T-helper 9 cell (primary cell): ENCODE results near the gene IL21R.
A peak's percentile ranks its signal among the peaks of the same experiment; 100 is the strongest.
"Not testable (repeated sequence)": the region's sequence is repeated elsewhere in the genome, so short reads cannot be mapped to it uniquely, and the experiment has no call there.

Experiments
- DNase-seq: peaks from one replicate; pipeline ENCODE4 v3.0.0-alpha.2; 2020

Gene IL21R

DNA sequence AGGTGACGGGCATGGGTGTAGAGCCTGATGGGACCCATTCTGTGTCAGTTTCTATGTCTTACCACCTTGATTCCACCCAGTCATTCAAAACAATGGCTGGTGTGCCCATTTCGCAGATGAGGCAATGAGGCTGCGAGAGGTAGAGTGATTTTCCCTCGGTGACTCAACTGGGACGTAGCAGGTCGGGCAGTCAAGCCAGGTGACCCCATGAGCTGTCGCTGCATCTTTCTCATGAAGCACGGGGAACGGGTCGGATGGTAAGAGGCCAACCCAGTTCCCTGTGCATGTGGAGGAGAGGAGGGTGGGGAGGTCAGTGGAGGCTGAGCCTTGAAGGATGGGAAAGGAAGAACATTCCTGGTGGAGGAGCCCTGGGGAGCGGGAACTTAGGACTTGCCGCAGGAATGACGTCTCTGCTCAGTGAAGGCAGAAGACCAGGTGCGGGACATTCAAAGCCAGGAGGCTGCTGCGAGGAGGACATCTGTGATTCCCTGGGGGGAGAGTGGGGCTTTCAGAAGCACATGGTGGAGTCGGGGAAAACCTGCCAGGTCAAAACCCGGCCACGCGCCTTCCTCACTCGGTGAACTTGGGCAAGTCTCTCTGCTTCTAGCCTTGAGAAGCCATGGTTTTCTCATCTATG is 1.1 kb downstream of the IL21R start:
- DNase-seq = no peak

DNA sequence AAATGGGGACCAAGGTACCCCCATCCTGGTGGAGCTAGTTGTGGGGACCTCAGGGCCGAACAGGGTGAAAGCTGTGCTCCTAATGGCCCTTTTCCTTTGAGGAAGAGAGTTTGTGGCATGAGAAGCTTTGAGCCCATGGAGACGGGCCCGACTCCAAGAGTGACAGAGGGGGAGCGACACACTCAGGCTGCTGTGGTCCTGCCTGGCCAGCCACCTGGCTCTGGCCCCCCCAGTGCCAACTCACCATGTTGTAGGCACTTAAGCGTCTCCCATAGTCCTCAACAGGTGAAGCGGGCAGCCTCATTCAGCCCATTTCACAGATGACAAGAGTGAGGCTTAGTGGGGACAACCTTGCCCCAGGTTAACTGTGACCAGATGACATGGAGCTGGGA is 1.6 kb downstream of the IL21R start:
- DNase-seq = no peak

DNA sequence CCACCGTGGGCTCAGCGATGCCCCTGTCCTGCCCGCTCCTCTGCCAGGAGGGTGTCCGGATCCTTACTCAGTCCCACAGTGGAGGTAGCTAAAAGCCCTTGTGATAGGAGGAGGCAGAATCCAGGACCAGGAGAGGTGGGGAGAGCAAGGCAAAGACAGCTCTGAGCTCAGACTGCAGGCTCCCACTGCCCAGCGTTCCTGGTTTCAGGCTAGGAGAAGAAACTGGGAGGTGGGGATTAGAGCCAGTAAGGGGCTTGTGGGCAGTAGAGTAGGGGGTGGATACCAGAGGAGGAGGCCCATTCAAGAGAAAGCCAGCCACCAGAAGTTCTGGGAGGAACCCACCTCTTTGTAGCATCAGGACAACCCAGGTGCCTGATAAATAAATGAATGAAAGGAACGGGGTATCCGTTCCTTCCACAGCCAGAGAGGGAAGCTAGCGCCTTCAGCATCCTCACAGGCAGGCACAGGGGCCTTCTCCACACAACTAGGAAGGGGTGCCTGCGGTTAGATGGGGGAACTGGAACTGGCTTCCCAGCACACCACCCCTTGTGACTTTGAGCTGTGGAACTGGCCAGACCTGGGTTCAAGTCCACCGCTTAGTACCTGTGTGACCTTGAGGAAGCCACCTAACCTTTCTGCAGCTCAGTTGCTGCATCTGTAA is 2.3 kb downstream of the IL21R start:
- DNase-seq = no peak

DNA sequence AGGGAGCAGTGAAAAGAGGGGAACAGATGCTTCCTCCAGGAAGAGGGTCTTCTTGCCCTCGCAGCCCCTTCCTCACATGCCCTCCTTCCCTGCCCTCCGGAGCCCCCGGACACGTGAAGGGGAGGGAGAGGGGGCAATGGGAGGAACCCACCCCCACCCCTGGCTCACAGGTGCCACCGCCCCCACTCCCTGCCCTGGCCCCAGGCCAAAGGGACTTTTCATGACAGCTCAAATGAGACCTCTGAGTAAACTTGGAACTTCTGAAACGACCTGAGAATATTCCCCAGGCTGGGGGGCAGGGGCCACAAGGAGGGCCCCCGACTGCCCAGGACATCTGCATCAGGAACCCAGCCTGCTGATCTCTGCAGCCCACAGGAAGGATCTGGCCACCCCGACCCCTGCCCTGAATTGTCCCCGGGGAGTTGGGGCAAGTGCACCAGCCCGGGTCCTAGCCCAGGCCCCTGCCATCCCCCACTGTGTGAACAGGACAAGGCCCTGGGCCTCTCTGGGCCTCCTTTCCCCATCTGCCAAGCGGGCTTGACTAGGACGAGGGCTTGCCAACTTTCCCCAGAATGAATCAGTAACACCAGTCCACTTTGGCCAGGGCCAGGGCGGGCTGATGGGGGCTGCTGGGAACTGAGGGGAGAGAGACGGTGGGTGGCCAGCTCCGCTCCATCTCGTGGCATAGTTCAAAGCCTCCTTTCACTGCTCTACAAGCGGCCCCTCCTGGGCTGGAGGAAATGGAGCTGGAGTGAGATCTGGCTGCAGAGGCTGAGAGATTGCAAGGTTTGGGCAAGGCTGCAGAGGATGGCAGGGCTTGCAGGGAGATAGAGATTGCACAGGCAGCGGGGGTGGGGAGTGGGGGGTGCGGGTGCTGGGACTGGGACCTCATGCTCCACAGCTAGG is 3.8 kb downstream of the IL21R start:
- peak; percentile 27 for DNase-seq

DNA sequence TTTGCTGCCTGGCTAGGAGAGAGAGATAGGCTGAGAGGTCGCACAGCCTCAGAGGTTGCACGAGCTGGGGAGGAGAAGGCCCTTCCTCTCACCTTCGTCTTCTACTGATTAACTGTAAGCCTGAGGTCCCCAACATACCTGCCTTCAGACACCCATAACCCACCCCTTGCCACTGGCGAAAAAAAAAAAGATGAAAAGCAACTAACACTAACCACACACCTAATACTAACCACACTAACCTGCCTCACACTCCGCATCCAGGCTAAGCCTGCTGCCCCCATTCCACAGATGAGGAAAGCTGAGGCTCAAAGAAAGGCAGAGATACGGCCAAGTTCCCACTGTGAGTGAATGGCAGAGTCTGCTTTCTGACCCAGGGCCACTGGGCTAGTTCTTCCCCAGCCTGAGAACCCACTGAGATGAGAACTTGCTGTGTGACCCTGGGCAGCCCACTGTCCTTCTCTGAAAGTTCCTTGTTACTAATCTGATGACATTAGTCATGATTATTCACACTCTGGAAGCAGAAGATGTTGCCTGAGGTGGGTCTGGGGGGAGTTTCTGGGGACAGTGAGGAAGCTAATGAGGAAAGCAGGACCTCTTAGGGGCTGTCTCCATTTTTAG is 4.6 kb downstream of the IL21R start:
- no peak for DNase-seq

DNA sequence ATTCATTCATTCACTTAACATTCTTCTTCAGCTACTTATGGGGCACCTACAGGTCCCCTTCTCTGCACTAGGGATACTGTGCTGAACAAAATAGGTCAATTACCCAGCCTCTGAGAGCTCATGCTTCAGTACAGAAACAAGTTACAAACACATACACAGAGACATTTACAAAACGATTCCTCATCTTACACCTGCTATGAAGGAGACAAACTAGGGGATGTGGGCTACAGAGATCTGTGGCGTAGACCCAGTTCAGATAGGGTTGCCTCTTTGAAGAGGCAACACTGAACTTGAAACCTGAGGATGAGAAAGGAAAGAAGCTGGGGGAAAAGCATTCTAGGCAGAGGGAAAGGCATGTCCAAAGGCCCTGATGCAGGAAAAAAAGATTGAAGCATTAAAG is 5.2 kb downstream of the IL21R start:
- DNase-seq = no peak

DNA sequence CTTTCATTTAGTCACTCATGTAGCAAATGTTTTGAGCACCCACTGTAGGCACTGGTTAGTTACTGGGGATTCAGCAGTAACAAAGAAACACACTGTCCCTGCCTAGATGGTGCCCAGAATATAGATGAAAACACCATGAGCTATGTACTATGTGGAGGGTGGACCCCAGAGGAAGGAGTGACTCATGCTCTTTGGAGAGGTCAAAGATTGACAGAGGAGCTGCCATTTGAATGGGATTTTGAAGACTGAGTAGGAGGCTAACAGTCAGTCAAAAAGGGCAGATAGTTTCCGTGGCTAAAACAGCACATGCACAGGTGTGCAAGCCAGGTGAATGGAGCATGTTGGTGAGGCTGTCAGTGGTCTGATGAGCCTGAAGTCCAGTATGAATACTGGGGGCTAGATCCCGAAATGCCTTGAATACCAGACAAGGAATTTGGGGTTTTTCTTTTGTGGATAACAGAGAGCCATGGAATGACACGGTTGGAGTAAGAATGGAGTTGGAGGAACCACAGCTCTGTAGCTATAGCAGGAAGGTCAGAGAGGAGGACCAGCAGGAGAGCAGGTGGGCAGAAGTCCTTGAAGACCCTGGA is 6.1 kb downstream of the IL21R start:
- no peak for DNase-seq

DNA sequence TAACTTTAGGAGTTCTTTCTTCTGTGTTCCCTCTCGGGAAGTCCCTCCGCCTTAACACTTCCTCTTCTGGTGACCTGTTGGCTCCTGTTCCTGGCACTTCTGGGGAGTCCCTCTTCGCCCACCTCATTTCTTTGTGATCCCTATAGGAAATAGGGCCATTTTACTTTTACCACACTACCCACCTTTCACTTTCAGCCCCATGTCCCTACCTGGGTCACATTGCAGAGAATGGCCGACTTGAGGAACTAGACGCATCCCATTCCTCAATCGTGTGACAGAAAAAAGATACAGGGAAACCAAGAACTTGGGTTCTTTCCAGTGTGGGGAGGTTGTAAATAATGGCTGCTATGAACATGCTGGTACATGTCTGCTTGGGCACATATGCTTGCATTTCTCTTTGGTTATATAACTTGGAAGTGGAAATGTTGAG is 6.6 kb downstream of the IL21R start:
- DNase-seq = no peak

DNA sequence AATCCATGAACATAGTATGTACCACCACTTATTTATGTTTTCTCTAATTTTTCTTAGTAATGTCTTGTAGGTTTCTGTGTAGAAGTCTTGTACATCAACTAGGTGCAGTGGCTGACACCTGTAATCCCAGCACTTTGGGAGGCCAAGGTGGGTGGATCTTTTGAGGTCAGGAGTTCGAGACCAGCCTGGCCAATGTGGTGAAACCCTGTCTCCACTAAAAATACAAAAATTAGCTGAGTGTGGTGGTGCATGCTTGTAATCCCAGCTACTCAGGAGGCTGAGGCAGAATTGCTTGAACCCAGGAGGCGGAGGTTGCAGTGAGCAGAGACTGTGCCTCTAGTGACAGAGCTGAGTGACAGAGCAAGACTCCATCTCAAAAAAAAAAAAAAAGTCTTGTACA is 8.0 kb downstream of the IL21R start:
- not testable (repeated sequence) for DNase-seq

DNA sequence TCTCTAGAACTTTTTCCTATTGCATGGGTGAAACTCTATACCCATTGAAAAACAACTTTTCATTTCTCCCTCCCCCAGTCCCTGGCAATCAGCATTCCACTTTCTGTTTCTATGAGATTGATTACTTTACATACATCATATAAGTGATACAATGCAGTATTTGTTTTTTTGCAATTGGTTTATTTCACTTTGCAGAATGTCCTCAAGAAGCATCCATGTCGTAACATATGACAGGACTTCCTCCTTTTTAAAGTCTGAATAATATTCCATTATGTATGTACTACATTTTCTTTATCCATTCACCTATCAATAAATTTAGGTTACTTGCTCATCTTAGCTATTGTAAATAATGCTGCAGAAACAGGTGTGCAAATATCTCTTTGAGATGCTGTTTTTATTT is 8.8 kb downstream of the IL21R start:
- DNase-seq = no peak

DNA sequence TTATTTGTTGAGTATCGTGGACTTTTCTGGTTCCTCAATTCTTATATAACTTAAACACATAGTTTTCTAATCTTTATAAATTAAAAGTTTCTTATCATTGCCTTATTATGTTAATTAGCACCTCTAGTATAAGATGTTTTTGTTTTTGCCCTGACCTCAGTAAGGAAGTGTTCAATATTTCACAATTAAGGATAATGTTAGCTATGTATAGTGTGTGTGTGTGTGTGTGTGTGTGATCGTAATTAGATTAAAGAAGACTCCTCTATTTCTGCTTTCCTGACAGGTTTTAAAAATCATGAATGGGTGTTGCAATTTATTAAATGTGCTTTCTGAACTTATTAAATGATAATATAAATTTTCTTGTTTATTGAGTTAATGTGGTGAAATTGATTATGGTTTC is 12.0 kb downstream of the IL21R start:
- no peak for DNase-seq

DNA sequence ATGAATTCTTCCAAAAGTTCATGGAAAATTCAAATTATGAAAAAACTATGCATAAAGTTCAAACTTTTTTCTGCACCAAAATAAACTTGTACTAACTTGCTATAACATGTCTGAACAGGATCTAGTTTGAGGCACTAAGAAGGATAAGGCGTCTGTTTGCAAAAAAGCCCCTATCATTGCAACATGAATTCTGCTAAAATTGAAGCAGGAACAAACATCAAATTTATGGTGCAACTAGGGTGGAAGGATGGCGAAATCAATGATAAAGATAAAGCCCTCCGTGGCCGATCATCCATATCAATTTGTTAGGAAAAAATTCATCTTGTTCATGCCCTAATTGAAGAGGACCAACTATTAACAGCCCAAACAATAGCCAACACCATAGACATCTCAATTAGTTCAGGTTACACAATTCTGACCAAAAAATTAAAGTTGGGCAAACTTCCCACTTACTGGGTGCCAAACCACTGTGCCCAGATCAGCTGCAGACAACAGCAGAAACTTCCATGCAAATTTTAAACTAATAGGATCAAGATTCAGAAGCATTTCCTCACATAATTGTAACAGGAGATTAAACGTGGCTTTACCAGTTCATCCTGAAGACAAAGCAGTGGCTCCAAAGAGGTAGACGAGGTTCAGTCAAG is 12.9 kb downstream of the IL21R start:
- DNase-seq = no peak

DNA sequence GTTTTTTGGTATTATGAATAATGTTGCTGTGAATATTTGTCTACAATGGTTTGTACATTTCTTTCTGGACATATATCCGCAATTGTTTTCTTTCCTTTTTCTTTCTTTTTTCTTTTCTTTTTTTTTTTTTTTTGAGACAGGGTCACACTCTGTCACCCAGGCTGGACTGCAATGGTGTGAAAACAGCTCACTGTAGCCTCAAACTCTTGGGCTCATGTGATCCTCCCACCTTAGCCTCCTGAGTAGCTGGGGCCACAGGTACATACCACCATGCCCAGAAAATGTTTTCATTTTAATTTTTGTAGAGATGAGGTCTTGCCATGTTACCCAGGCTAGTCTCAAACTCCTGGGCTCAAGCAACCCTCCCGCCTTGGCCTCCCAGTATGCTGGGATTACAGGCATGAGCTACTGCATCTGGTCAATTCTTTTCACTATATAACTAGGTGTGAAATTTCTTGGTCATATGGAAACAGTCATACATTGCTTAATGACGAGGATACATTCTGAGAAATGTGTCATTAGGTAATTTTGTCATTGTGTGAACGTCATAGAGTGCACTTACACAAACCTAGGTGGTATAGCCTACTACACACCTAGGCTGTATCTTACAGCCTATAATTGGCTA is 15.2 kb downstream of the IL21R start:
- DNase-seq = no peak

DNA sequence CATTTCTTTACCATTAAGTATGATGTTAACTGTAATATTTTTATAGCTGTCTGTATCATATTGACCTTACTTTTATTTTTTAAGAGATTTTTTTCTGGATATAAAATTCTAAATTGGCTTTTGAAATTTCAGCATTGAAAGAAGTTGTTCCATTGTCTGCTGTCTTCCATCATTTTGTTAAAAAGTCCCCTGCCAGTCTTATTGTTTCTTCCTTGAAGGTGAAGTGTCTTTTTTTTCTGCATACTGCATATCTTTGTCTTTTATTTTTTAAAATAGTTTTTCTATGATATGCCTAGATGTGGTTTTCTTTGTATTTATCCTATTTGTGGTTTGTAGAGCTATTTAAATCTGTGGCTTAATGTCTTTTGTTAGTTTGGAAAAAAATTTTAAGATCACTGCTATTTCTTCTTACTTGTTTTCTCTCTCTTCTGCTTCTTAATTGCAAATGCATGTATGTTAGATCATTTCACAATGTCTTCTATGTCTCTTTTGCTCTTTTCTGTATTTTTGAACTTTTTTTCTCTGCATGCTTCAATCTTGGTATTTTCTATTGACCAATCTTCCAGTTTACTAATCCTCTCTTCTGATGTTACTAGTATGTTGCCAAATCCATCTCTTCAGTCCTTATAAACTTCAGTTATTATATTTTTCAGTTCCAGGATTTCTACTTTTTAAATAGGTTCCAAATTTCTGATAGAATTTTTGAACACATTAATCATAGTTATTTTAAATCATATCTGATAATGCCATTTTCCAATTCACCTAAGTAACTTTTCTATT is 20.2 kb downstream of the IL21R start:
- no peak for DNase-seq

DNA sequence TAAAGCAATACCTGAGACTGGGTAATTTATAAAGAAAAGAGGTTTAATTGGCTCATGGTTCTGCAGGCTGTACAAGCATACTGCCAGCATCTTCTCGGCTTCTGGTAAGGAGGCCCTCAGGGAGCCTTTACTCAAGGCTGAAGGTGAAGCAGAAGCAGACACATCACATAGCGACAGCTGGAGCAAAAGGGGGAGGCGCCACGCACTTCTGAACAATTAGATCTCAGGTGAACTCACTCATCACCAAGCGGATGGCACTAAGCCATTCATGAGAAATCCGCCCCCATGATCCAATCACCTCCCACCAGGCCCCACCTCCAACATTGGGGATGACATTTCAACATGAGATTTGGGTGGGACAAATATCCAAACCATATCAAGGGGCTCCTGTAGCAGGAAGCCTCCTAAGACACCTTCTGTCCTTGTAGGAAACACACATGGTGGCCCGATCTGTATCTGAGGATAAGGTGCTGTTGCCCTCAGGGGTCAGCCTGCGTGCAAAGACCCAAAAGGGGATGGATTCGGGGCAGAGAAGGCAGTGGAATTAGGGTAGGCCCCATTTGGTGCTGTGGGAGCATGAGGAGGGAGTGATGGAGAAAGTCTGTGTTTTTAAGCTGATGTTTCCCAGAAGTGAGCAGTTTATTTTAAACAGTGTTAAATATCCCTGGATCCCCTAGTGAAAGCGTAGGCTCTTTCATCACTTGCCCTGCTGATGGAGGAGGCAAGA is 23.0 kb downstream of the IL21R start:
- no peak for DNase-seq

DNA sequence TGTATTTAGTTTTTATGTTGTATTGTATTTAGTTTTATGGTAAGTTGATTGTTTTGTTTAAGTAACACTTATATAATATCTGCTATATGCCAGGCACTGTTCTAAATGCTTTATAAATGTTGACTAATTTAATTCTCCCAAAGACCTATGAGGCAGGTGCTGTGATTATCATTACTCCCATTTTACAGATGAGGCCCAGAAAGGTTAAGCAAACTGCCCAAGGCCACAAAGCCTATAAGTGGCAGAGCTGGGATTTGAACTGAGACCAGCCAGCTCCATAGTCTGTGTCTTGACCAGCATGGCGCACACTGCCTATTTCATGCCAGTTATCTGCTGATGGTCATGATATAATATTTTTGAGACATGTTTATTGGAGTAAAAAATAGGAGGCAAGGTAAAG is 24.0 kb downstream of the IL21R start:
- DNase-seq = no peak

DNA sequence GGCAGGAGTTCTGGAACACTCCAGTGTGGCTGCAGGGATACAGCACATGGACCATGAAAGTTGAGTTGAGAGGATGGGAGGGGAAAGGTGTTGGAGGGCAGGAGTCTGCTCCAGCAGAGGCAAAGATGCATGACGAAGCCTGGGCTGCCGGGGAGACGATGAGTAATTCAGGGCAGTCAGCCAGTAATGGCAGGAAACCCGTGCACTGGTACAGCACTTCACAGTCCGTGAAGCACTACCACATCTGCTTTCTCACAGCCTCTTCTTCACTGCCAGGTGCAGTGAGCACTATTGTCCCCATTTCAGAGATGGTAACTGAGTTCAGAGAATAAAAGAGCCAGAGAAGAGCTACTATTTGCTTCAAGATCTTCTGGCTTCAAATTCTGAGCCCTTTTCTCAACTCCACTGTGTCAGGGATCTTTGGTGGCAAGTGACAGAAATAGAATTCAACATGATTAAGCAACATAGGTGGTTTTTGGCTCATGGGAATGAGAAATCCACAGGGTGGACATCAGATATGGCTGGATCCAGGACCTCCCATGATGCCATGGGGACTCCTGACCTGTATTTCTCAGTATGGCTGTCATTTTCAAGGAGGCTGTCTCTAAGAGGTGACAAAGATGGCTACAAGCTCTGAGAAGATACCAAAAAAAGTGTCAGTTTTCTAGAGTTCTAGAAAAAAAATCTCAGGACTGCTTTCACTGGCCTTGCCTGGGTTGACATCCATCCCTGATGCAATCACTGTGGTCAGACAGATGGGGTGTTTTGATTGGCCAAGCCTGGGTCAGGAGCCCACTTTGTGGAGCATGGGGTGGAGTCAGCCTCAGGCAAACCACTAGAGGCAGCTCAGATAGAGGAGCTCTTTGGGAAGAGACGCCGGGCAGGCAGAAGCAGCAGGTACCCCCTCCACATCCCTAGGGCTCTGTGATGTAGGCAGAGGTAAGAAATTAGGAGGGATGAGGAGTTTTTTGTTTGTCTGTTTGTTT is 24.7 kb downstream of the IL21R start:
- DNase-seq = peak; percentile 55

DNA sequence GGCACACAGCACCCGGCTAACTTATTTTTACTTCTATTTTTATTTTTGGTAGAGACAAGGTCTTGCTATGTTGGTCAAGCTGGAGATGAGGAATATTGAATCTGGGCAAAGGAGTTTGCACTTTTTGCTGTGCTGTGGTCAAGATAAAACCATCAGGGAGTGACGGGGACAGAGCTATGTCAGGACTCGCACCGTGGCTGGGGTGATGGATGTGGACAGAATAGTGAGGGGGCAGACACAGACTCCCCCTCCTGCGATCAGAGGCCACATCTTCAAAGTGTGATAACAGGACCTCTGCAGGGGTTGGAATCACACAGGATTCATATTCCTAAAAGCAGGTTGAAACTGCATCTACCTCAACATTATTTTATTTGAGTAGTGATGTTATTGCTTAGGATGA is 25.6 kb downstream of the IL21R start:
- no peak for DNase-seq
